Astrocyte of the spinal cord (primary cell): Measurements from ENCODE around the gene PBLD.
"Not testable (repeated sequence)": the region's sequence is repeated elsewhere in the genome, so short reads cannot be mapped to it uniquely, and the experiment has no call there.

Source experiments
- DNase-seq: peaks from one replicate; pipeline ENCODE4 v3.0.0; 2011; ENCODE audit warnings: low read depth, low spot score
- H3K4me3 ChIP-seq: 2 replicates; pipeline ENCODE4 v1.5.1; 2011; ENCODE audit warnings: low read depth, mild to moderate bottlenecking, low read length, moderate library complexity
- in situ Hi-C: cut with HindIII; loops from 2 replicates; pipeline ENCODE4 v1.10.0; 2017; ENCODE audit warnings: low sequenced_read_pairs
- TF ChIP-seq, protein P1 (sequence below): IDR thresholded peaks from 2 replicates; pipeline ENCODE4 v1.5.1; 2012; ENCODE audit warnings: low read depth, mild to moderate bottlenecking, low read length, inconsistent platforms

Gene PBLD

DNA sequence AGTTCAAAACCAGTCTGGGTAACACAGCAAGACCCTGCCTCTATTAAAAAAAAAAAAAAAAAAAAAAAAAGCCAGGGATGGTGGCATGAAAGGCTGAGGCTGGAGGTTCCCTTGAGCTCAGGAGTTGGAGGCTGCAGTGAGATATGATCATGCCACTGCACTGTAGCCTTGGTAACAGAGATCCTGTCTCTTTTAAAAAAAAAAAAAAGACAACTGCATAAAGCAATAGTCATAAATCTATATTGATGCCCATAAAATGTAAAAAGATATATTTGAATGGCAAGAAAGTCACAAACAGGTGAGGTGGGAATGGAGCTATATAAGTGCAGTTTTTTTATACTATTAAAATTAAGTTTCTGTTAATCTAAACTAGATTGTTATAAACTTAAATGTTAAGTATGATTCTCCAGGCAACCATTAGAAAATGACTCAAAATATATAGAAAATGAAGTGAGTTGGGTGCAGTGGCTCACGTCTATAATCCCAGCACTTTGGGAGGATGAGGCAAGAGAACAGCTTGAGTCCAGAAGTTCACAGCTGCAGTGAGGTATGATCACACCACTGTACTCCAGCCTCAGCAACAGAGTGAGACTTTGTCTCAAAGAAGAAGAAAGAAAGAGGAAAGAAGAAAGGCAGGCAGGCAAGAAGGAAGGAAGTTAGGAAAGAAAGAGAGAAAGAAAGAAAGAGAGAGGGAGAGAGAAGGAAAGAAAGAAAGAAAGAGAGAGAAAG lies 14.2 kb downstream of the PBLD start:
- in situ Hi-C loops, result no loop called here
- TF ChIP-seq, protein P1, sequence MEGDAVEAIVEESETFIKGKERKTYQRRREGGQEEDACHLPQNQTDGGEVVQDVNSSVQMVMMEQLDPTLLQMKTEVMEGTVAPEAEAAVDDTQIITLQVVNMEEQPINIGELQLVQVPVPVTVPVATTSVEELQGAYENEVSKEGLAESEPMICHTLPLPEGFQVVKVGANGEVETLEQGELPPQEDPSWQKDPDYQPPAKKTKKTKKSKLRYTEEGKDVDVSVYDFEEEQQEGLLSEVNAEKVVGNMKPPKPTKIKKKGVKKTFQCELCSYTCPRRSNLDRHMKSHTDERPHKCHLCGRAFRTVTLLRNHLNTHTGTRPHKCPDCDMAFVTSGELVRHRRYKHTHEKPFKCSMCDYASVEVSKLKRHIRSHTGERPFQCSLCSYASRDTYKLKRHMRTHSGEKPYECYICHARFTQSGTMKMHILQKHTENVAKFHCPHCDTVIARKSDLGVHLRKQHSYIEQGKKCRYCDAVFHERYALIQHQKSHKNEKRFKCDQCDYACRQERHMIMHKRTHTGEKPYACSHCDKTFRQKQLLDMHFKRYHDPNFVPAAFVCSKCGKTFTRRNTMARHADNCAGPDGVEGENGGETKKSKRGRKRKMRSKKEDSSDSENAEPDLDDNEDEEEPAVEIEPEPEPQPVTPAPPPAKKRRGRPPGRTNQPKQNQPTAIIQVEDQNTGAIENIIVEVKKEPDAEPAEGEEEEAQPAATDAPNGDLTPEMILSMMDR, result no peak
- H3K4me3 ChIP-seq, result no peak overlapping the region
- DNase-seq, result no peak

DNA sequence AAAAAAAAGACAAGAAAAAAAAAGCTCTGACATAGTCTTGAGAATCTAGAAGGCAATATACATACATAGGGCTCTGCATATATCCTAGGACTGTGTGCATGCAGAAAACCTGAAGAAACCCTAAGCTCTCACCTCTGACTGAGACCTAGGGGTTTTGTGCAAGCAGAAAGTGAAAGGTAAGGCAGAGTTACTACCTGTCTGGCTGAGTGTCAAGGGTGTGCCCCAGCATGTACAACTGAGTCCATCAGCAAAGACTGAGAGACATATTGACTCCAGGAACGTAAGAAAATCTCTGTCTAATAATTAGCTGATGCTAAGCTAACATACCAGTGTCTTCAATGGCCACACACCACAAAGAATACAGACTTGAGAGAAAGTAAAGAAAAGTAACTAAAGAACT lies 17.1 kb downstream of the PBLD start:
- TF ChIP-seq, protein P1, result no peak
- no peak overlapping the region for H3K4me3 ChIP-seq
- in situ Hi-C loops, result no loop called here
- no peak for DNase-seq

DNA sequence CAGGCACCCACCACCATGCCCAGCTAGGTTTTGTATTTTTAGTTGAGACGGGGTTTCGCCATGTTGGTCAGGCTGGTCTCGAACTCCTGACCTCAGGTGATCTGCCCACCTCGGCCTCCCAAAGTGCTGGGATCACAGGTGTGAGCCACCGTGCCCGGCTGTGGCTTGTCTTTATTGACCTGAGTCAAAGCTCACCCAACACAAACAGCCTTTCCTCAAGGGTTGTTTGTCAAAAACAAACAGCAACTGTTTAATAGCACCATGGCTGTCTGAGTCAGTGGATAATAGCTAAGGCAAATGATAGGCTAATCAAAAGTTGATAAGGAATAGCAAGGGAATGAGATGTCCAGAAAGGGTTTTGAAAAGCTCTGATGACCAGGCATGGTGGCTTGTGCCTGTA lies 17.8 kb downstream of the PBLD start:
- DNase-seq, H3K4me3 ChIP-seq, in situ Hi-C loops: not testable (repeated sequence)

DNA sequence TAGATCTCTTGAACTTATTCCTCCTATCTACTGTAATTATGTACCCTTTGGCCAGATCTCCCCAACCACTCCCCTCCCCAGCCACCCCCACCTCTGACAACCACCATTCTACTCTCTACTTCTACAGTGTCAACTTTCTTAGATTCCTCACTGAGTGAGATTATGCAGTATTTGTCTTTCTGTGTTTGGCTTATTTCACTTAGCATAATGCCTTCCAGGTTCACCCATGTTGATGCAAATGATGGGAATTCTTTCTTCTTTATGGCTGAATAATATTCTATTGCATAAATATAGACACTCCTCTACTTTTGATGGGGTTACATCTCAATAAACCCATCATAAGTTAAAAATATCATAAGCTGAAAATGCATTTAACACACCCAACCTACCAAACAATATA lies 22.2 kb downstream of the PBLD start:
- TF ChIP-seq, protein P1, result no peak
- no peak for DNase-seq
- no peak overlapping the region for H3K4me3 ChIP-seq
- in situ Hi-C loops, result no loop called here

DNA sequence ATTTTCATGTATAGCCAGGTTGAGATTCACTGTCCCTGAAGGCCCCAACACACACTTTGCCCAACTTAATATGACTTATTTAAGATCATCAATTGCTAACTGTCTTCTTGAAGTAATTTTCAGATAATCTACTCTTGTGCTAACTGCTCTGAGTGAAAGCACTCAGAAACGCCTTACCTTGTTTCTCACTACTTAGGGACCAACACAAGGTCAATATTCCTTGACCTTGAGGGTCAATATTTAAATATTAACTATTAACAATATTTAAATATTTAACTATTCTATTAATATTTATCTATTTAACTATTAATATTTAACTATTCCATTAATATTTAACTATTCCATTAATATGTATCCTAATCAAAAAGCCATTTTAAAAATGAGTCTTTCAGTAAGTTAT lies 26.9 kb downstream of the PBLD start:
- TF ChIP-seq, protein P1, result no peak
- in situ Hi-C loops, result no loop called here
- DNase-seq, result no peak
- no peak overlapping the region for H3K4me3 ChIP-seq

DNA sequence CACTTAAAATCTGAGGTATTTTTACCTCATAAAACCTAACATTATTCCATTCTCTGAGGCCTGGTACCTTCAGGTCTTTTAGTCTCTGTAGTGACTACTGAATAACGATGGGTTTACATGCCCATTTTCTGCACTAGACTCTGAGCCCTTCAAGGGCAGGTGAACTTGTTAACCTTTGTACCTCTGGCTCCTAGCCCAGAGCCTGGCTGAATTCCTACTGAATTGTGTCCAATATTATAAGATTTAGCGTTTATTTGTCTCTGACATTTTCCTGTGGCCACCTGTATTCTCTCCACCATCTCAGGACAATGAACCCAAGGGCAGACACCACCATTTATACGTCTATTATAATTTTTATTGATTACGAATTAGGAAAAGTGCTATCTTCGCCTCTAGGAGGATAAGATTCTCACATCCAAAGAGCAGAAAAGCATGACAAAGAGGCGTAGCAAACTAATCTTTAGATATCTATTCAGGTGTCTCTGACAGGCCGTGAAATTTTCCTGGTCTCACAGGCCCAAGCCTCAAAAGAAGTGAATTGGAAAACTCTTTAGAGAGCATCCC lies 28.8 kb downstream of the PBLD start:
- no peak overlapping the region for H3K4me3 ChIP-seq
- TF ChIP-seq, protein P1, result no peak
- in situ Hi-C loops, result no loop called here

DNA sequence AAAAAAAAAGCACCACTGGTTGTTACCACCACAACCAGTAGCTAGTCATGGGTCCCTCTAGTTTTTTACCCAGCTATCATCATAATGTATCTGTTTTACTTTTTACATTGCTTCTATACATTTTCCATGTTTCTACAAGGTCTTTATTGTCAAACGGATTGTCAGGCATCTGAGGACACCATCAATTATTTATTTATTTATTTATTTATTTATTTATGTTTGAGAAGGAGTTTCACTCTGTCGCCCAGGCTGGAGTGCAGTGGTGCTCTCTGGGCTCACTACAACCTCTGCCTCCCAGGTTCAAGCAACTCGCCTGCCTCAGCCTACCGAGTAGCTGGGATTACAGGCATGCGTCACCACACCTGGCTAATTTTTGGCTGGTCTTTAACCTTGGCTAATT lies 29.9 kb downstream of the PBLD start:
- TF ChIP-seq, protein P1, result no peak
- in situ Hi-C loops, result no loop called here
- no peak for DNase-seq
- no peak overlapping the region for H3K4me3 ChIP-seq

More for the DNA sequence above, 28.8 kb downstream of the PBLD start:
- no peak for DNase-seq
